Breast epithelium (tissue), 3 donors: ENCODE results near the gene ZNF236.

Source experiments
- POLR2A ChIP-seq: fragments of 450-650 bp; IDR thresholded peaks from one replicate; pipeline ENCODE4 v1.6.1; 2016; ENCODE audit warnings: antibody characterized with exemption, mild to moderate bottlenecking, moderate library complexity
- POLR2AphosphoS5 ChIP-seq, 3 donors: sonication (generic); formaldehyde crosslinking; IDR thresholded peaks; one replicate each; pipeline ENCODE4 v1.6.1; 2017; ENCODE audit warnings: antibody characterized with exemption in 3 of 3
- TF ChIP-seq, protein P1 (sequence below), 3 donors: fragments of 450-650 bp; IDR thresholded peaks; one replicate each; pipeline ENCODE4 v1.5.1; 2016 to 2017; ENCODE audit warnings: antibody characterized with exemption in 3 of 3, mild to moderate bottlenecking in 3 of 3, moderate library complexity in 3 of 3

DNA sequence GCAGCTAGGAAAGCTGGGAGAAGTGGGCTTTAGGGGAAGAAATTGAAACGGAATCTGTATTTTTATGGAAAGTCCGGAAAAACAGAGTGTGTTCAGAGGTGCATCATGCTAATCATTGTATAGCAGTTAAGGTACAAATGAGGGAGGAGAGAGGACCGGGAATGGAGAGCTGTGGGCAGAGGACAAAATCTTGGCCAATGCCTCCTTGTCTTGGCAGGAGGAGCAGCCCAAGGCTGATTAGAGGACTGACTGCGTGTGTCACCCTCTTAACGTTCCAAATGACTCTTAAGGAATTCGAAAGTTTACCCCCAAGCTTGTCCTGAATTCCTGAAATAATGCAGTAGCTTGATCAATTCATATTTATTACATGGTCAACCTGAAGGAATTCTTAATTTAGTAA is 81.0 kb downstream of the ZNF236 start:
- TF ChIP-seq, protein P1, sequence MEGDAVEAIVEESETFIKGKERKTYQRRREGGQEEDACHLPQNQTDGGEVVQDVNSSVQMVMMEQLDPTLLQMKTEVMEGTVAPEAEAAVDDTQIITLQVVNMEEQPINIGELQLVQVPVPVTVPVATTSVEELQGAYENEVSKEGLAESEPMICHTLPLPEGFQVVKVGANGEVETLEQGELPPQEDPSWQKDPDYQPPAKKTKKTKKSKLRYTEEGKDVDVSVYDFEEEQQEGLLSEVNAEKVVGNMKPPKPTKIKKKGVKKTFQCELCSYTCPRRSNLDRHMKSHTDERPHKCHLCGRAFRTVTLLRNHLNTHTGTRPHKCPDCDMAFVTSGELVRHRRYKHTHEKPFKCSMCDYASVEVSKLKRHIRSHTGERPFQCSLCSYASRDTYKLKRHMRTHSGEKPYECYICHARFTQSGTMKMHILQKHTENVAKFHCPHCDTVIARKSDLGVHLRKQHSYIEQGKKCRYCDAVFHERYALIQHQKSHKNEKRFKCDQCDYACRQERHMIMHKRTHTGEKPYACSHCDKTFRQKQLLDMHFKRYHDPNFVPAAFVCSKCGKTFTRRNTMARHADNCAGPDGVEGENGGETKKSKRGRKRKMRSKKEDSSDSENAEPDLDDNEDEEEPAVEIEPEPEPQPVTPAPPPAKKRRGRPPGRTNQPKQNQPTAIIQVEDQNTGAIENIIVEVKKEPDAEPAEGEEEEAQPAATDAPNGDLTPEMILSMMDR (IDR thresholded peaks at IDR 0.05) = no peak
- TF ChIP-seq POLR2A = no peak
- TF ChIP-seq POLR2AphosphoS5 (IDR thresholded peaks at IDR 0.05) = no peak
